WTC11 (cell line): ENCODE measurements around the gene CYP20A1. TPM values are rescaled to one million over a fixed set of nuclear protein-coding genes. Genes with fewer than 3 reads are reported as not detected.
"Not testable (repeated sequence)": the region's sequence is repeated elsewhere in the genome, so short reads cannot be mapped to it uniquely, and the experiment has no call there.

Experiments
- ATAC-seq: fragments of 200-7000 bp; cut with Tn5 transposase; 2 replicates; pipeline ENCODE4 v1.10.0; 2021; ENCODE audit warnings: mild to moderate bottlenecking, moderate library complexity
- CTCF ChIA-PET: fragments of 300-600 bp; sonication (Branson Sonifier 250); formaldehyde crosslinking; loops from one replicate; lab custom pipeline; 2021; ENCODE audit warnings: antibody characterized with exemption; lab: Charles Lee
- POLR2A ChIA-PET: fragments of 350-600 bp; sonication (Branson Sonifier 250); formaldehyde crosslinking; loops from one replicate; lab custom pipeline; 2021; ENCODE audit warnings: antibody characterized with exemption; lab: Charles Lee
- DNase-seq: peaks from one replicate; pipeline ENCODE4 v3.0.0; 2021; ENCODE audit warnings: low spot score
- H3K27ac Mint-ChIP-seq: 2 replicates; pipeline ENCODE4 v1.8.0; 2021; ENCODE audit warnings: mixed read lengths
- H3K27me3 Mint-ChIP-seq: 2 replicates; pipeline ENCODE4 v1.8.0; 2021; ENCODE audit warnings: low read depth, mild to moderate bottlenecking, moderate library complexity, mixed read lengths
- H3K36me3 Mint-ChIP-seq: 2 replicates; pipeline ENCODE4 v1.8.0; 2021; ENCODE audit warnings: mixed read lengths
- H3K4me1 Mint-ChIP-seq: 2 replicates; pipeline ENCODE4 v1.8.0; 2022; ENCODE audit warnings: mixed read lengths
- H3K4me3 Mint-ChIP-seq: 2 replicates; pipeline ENCODE4 v1.8.0; 2021; ENCODE audit warnings: mild to moderate bottlenecking, moderate library complexity, mixed read lengths
- H3K9me3 Mint-ChIP-seq: 2 replicates; pipeline ENCODE4 v1.8.0; 2021; ENCODE audit warnings: mixed read lengths
- CREB1 ChIP-seq: sonication (generic); formaldehyde crosslinking; IDR thresholded peaks from 2 replicates; pipeline ENCODE4 v1.8.0; 2023; ENCODE audit warnings: mild to moderate bottlenecking, missing genetic modification reagents
- FOXJ3 ChIP-seq: sonication (generic); formaldehyde crosslinking; IDR thresholded peaks from 2 replicates; pipeline ENCODE4 v1.9.0; 2021; ENCODE audit warnings: missing genetic modification reagents, mild to moderate bottlenecking, borderline replicate concordance
- GABPB1 ChIP-seq: sonication (generic); formaldehyde crosslinking; IDR thresholded peaks from 2 replicates; pipeline ENCODE4 v1.8.1; 2023; ENCODE audit warnings: mild to moderate bottlenecking, missing genetic modification reagents
- KAT7 ChIP-seq: sonication (generic); formaldehyde crosslinking; IDR thresholded peaks from 2 replicates; pipeline ENCODE4 v1.8.1; 2023; ENCODE audit warnings: missing genetic modification reagents, mild to moderate bottlenecking, borderline replicate concordance
- NFE2L1 ChIP-seq: sonication (generic); formaldehyde crosslinking; IDR thresholded peaks from 2 replicates; pipeline ENCODE4 v1.8.1; 2023; ENCODE audit warnings: missing genetic modification reagents
- NR3C1 ChIP-seq: sonication (generic); formaldehyde crosslinking; conservative IDR thresholded peaks from 2 replicates; pipeline ENCODE4 v1.8.1; 2023; ENCODE audit warnings: low read depth, mild to moderate bottlenecking, missing genetic modification reagents
- SMAD4 ChIP-seq: sonication (generic); formaldehyde crosslinking; IDR thresholded peaks from 2 replicates; pipeline ENCODE4 v1.8.0; 2022; ENCODE audit warnings: mild to moderate bottlenecking, missing genetic modification reagents
- TEAD4 ChIP-seq: sonication (generic); formaldehyde crosslinking; IDR thresholded peaks from 2 replicates; pipeline ENCODE4 v1.8.0; 2022; ENCODE audit warnings: mild to moderate bottlenecking, missing genetic modification reagents
- TP53 ChIP-seq: sonication (generic); formaldehyde crosslinking; IDR thresholded peaks from 2 replicates; pipeline ENCODE4 v1.8.1; 2023; ENCODE audit warnings: mild to moderate bottlenecking, missing genetic modification reagents
- ZNF138 ChIP-seq: sonication (generic); formaldehyde crosslinking; conservative IDR thresholded peaks from 2 replicates; pipeline ENCODE4 v1.8.1; 2022; ENCODE audit warnings: mild to moderate bottlenecking, moderate library complexity, missing genetic modification reagents
- ZNF317 ChIP-seq: sonication (generic); formaldehyde crosslinking; IDR thresholded peaks from 2 replicates; pipeline ENCODE4 v1.8.1; 2023; ENCODE audit warnings: low read depth, mild to moderate bottlenecking, moderate library complexity, missing genetic modification reagents, borderline replicate concordance
- ZNF396 ChIP-seq: fragments of 250-450 bp; sonication (Bioruptor Pico); IDR thresholded peaks from 2 replicates; pipeline ENCODE4 v1.8.0; 2021; ENCODE audit warnings: mild to moderate bottlenecking, moderate library complexity, borderline replicate concordance
- total RNA-seq: library from RNA; stranded (reverse); gene quantifications from 3 replicates; pipeline ENCODE4 v1.2.3, GENCODE V29; 2021
- TF ChIP-seq, protein P1 (sequence below): fragments of 250-450 bp; sonication (Bioruptor Pico); IDR thresholded peaks from 2 replicates; pipeline ENCODE4 v1.9.0; 2021; ENCODE audit warnings: mild to moderate bottlenecking
- TF ChIP-seq, protein P2 (sequence below): sonication (generic); formaldehyde crosslinking; IDR thresholded peaks from 2 replicates; pipeline ENCODE4 v1.8.1; 2023; ENCODE audit warnings: mild to moderate bottlenecking, missing genetic modification reagents, moderate library complexity
- TF ChIP-seq, protein P3 (sequence below): sonication (generic); formaldehyde crosslinking; conservative IDR thresholded peaks from 2 replicates; pipeline ENCODE4 v1.8.1; 2023; ENCODE audit warnings: mild to moderate bottlenecking, low read depth, missing genetic modification reagents, moderate library complexity
- TF ChIP-seq, protein P4 (sequence below): sonication (generic); formaldehyde crosslinking; IDR thresholded peaks from 2 replicates; pipeline ENCODE4 v1.8.1; 2022; ENCODE audit warnings: mild to moderate bottlenecking, moderate library complexity, missing genetic modification reagents
- TF ChIP-seq, protein P5 (sequence below): fragments of 250-450 bp; sonication (Bioruptor Pico); IDR thresholded peaks from 2 replicates; pipeline ENCODE4 v1.9.0; 2021; ENCODE audit warnings: mild to moderate bottlenecking
- TF ChIP-seq, protein P6 (sequence below): sonication (generic); formaldehyde crosslinking; IDR thresholded peaks from 2 replicates; pipeline ENCODE4 v1.8.0; 2022; ENCODE audit warnings: mild to moderate bottlenecking, missing genetic modification reagents
- TF ChIP-seq, protein P7 (sequence below): fragments of 250-450 bp; sonication (Bioruptor Pico); conservative IDR thresholded peaks from 2 replicates; pipeline ENCODE4 v1.9.0; 2021; ENCODE audit warnings: mild to moderate bottlenecking

CYP20A1 gene
- total RNA-seq, 1 experiment from 2014 or later, result 13.5 TPM

DNA sequence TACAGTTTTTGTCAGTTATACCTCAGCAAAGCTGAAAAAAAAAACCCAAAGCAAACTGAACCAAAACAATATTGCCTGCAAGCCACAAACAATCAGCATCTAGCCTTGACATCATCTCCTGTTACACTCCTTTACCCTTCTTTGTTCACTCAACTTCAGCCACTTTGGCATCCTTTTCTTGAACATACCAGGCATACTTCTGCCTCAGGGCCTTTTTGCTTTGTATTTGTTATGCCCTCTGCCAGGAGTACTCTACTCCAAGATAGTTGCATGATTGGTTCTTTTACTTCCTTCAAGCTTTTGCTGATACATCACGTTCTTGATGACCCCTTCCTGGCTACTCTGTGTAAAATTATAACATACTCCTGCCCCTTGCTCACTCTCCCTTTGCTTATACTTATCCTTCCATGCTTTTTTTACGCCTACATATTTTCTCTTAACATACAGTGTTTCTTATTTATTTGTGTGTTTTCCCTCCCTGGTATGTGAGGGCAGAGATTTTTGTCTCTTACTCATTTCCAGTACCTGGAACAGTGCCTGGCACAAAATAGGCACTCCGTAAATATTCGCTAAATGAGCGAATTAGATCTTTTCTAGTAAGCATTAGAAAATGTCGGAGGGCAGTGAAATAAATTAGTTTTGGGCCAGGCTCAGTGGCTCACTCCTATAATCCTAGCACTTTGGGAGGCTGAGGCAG is 102.1 kb downstream of the CYP20A1 start (continued):
- TF ChIP-seq, protein P1, sequence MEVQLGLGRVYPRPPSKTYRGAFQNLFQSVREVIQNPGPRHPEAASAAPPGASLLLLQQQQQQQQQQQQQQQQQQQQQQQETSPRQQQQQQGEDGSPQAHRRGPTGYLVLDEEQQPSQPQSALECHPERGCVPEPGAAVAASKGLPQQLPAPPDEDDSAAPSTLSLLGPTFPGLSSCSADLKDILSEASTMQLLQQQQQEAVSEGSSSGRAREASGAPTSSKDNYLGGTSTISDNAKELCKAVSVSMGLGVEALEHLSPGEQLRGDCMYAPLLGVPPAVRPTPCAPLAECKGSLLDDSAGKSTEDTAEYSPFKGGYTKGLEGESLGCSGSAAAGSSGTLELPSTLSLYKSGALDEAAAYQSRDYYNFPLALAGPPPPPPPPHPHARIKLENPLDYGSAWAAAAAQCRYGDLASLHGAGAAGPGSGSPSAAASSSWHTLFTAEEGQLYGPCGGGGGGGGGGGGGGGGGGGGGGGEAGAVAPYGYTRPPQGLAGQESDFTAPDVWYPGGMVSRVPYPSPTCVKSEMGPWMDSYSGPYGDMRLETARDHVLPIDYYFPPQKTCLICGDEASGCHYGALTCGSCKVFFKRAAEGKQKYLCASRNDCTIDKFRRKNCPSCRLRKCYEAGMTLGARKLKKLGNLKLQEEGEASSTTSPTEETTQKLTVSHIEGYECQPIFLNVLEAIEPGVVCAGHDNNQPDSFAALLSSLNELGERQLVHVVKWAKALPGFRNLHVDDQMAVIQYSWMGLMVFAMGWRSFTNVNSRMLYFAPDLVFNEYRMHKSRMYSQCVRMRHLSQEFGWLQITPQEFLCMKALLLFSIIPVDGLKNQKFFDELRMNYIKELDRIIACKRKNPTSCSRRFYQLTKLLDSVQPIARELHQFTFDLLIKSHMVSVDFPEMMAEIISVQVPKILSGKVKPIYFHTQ (CRISPR knock-in tag), result no peak
- TF ChIP-seq, protein P2, sequence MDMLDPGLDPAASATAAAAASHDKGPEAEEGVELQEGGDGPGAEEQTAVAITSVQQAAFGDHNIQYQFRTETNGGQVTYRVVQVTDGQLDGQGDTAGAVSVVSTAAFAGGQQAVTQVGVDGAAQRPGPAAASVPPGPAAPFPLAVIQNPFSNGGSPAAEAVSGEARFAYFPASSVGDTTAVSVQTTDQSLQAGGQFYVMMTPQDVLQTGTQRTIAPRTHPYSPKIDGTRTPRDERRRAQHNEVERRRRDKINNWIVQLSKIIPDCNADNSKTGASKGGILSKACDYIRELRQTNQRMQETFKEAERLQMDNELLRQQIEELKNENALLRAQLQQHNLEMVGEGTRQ (CRISPR knock-in tag), result no peak
- TF ChIP-seq GABPB1 (no peak), TEAD4 (no peak), KAT7 (CRISPR knock-in tag) (no peak)
- TF ChIP-seq, protein P3, sequence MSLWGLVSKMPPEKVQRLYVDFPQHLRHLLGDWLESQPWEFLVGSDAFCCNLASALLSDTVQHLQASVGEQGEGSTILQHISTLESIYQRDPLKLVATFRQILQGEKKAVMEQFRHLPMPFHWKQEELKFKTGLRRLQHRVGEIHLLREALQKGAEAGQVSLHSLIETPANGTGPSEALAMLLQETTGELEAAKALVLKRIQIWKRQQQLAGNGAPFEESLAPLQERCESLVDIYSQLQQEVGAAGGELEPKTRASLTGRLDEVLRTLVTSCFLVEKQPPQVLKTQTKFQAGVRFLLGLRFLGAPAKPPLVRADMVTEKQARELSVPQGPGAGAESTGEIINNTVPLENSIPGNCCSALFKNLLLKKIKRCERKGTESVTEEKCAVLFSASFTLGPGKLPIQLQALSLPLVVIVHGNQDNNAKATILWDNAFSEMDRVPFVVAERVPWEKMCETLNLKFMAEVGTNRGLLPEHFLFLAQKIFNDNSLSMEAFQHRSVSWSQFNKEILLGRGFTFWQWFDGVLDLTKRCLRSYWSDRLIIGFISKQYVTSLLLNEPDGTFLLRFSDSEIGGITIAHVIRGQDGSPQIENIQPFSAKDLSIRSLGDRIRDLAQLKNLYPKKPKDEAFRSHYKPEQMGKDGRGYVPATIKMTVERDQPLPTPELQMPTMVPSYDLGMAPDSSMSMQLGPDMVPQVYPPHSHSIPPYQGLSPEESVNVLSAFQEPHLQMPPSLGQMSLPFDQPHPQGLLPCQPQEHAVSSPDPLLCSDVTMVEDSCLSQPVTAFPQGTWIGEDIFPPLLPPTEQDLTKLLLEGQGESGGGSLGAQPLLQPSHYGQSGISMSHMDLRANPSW (CRISPR knock-in tag), result no peak

DNA sequence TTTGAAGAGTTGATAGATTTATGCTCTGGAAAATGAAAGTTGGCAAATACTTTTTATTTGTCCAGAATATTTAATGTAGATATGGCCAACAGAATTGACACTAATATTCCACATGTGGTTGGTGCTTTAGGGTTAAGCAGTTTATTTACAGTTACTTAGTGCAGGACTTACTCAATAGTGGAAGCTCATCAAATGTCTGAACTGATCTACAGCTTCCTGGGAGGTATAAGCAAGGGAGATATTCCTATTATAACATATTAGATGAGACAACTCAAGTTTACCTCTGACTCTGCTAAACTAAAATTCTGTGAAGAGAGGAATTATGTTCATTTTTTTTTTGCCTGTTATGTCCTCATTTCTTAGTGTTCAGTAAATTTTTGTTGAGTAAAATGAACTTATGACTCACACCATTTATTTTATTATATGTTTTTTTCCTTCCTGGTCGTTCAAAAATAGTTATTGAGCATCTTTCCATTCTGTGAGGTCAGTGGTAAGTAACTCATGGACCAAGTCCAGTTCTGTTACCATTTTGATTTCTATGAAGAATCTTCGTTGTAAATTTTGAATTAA is 103.0 kb downstream of the CYP20A1 start:
- Mint-ChIP-seq H3K27me3 (no peaks in the 10 kb centered on the region), H3K27ac (no peak overlapping the region), H3K36me3 (peaks cover 15% of the 10 kb centered on the region), H3K4me1 (peaks cover 28% of the 10 kb centered on the region), H3K4me3 (no peak overlapping the region), H3K9me3 (0 out of 2 replicates have a peak, but pooled peaks cover 3% of the 10 kb centered on the region)
- no peak for DNase-seq
- POLR2A ChIA-PET, result no interaction called here
- no peak for ATAC-seq
- CTCF ChIA-PET, result no interaction called here
- TF ChIP-seq NR3C1 (CRISPR knock-in tag) (no peak), ZNF396 (CRISPR knock-in tag) (no peak), TP53 (CRISPR knock-in tag) (no peak), SMAD4 (CRISPR knock-in tag) (no peak), GABPB1 (no peak), ZNF317 (no peak), FOXJ3 (no peak), NFE2L1 (CRISPR knock-in tag) (no peak), CREB1 (CRISPR knock-in tag) (no peak), ZNF138 (CRISPR knock-in tag) (no peak)
- TF ChIP-seq, protein P4, sequence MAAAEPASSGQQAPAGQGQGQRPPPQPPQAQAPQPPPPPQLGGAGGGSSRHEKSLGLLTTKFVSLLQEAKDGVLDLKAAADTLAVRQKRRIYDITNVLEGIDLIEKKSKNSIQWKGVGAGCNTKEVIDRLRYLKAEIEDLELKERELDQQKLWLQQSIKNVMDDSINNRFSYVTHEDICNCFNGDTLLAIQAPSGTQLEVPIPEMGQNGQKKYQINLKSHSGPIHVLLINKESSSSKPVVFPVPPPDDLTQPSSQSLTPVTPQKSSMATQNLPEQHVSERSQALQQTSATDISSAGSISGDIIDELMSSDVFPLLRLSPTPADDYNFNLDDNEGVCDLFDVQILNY, result no peak
- TF ChIP-seq, protein P5, sequence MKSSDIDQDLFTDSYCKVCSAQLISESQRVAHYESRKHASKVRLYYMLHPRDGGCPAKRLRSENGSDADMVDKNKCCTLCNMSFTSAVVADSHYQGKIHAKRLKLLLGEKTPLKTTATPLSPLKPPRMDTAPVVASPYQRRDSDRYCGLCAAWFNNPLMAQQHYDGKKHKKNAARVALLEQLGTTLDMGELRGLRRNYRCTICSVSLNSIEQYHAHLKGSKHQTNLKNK (CRISPR knock-in tag), result no peak
- TF ChIP-seq, protein P6, sequence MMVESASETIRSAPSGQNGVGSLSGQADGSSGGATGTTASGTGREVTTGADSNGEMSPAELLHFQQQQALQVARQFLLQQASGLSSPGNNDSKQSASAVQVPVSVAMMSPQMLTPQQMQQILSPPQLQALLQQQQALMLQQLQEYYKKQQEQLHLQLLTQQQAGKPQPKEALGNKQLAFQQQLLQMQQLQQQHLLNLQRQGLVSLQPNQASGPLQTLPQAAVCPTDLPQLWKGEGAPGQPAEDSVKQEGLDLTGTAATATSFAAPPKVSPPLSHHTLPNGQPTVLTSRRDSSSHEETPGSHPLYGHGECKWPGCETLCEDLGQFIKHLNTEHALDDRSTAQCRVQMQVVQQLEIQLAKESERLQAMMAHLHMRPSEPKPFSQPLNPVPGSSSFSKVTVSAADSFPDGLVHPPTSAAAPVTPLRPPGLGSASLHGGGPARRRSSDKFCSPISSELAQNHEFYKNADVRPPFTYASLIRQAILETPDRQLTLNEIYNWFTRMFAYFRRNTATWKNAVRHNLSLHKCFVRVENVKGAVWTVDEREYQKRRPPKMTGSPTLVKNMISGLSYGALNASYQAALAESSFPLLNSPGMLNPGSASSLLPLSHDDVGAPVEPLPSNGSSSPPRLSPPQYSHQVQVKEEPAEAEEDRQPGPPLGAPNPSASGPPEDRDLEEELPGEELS (CRISPR knock-in tag), result no peak
- TF ChIP-seq, protein P7, sequence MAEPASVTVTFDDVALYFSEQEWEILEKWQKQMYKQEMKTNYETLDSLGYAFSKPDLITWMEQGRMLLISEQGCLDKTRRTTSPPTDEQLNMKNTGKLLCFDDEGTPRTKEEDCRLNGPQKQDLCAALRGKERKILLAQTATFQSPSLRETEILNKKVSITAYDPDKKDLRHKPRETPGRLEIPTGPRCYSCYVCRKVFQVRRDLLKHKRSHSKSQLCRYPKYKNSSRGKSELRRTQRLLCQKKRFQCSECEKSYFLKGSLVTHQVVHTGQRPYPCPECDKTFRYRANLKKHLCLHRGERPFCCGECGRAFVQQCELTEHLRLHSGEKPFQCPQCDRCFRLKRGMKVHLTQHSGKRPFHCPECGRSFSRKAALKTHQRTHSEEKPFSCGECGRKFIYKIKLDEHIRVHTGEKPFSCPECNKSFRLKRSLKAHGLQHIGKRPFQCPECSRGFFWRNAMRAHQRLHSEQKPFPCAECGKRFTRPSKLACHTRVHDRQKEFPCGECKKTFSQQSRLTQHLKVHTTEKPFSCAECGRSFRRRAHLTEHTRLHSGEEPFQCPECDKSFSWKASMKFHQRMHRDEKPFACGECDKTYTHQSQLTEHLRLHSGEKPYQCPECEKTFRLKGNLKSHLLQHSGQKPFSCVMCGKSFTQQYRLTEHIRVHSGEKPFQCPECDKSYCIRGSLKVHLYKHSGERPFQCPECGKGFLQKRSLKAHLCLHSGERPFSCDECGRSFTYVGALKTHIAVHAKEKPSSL (CRISPR knock-in tag), result no peak

DNA sequence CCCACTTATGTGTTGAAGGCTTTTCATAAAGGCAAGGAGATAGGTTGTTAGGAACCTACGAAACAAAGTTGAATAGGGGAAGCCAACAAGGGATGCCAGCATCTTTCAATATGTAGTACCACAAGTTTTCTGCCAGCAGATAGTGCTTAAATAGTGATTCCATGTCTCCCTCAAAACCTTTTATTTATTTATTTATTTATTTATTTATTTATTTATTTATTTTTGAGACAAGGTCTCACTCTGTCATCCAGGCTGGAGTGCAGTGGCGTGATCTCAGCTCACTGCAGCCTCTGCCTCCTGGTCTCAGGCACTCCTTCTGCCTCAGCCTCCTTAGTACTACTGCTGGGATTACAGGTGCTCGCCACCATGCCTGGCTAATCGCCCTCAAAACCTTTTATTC is 103.6 kb downstream of the CYP20A1 start:
- ATAC-seq, CTCF ChIA-PET, H3K27me3 Mint-ChIP-seq, H3K27ac Mint-ChIP-seq, H3K9me3 Mint-ChIP-seq, H3K4me3 Mint-ChIP-seq, POLR2A ChIA-PET, DNase-seq: not testable (repeated sequence)
- peaks cover 15% of the 10 kb centered on the region for H3K36me3 Mint-ChIP-seq
- peaks cover 30% of the 10 kb centered on the region for H3K4me1 Mint-ChIP-seq
